H1 (cell line): ENCODE results near the gene RHOC. TPM values are rescaled to one million over a fixed set of nuclear protein-coding genes. Genes with fewer than 3 reads are reported as not detected.
"Not testable (repeated sequence)": the region's sequence is repeated elsewhere in the genome, so short reads cannot be mapped to it uniquely, and the experiment has no call there.

ENCODE experiments used
- CTCF ChIA-PET: fragments of 300-600 bp; sonication (Branson Sonifier 250); formaldehyde crosslinking; loops from one replicate; lab custom pipeline; 2021; ENCODE audit not compliant: partially characterized antibody; lab: Charles Lee
- POLR2A ChIA-PET: fragments of 300-600 bp; sonication (Branson Sonifier 250); formaldehyde crosslinking; loops from one replicate; lab custom pipeline; 2021; ENCODE audit warnings: inconsistent platforms; ENCODE audit not compliant: partially characterized antibody; lab: Charles Lee
- DNase-seq, 2 experiments: peaks; one replicate each; pipeline versions ENCODE4 v3.0.0 to v3.0.0-alpha.2; 2010 to 2022; ENCODE audit warnings: low spot score in 2 of 2, low read depth in 1 of 2, mixed read lengths in 1 of 2
- FAIRE-seq: peaks from 2 replicates; lab custom pipeline; 2011; peaks lifted over from hg19 to GRCh38; lab: Jason Lieb, UNC
- H2AFZ ChIP-seq: 2 replicates; pipeline ENCODE4 v1.8.1; 2012; ENCODE audit warnings: low read length, inconsistent platforms
- H2AK5ac ChIP-seq: 2 replicates; pipeline ENCODE4 v1.6.1; 2013; ENCODE audit warnings: low read depth, low read length
- H2BK120ac ChIP-seq: replicated peaks from 2 replicates; pipeline ENCODE3; 2013; ENCODE audit warnings: low read depth, low read length, inconsistent platforms
- H2BK12ac ChIP-seq: 2 replicates; pipeline ENCODE4 v1.6.1; 2013; ENCODE audit warnings: low read depth, low read length
- H2BK15ac ChIP-seq: 2 replicates; pipeline ENCODE4 v1.6.1; 2013; ENCODE audit warnings: low read length
- H2BK20ac ChIP-seq: 2 replicates; pipeline ENCODE4 v1.6.1; 2013; ENCODE audit warnings: low read length
- H2BK5ac ChIP-seq: 2 replicates; pipeline ENCODE4 v1.6.1; 2013; ENCODE audit warnings: low read depth, low read length
- H3K14ac ChIP-seq: 2 replicates; pipeline ENCODE4 v1.6.1; 2013; ENCODE audit warnings: inconsistent platforms; ENCODE audit not compliant: insufficient read length
- H3K18ac ChIP-seq: 2 replicates; pipeline ENCODE4 v1.6.1; 2013; ENCODE audit warnings: low read length; ENCODE audit errors: extremely low read depth
- H3K23ac ChIP-seq: 2 replicates; pipeline ENCODE4 v1.6.1; 2013; ENCODE audit warnings: inconsistent platforms; ENCODE audit not compliant: insufficient read length
- H3K23me2 ChIP-seq: 2 replicates; pipeline ENCODE4 v1.6.1; 2013; ENCODE audit warnings: low read depth, low read length
- H3K27ac ChIP-seq: 2 replicates; pipeline ENCODE4 v1.6.1; 2011; ENCODE audit warnings: low read depth, low read length, inconsistent platforms
- H3K27me3 ChIP-seq, 4 experiments: replicated peaks in 1 of 4; 1 replicate in 1 of 4; 2 replicates in 3 of 4; pipeline versions ENCODE4 v1.6.1 to v1.8.1; 2011 to 2013; ENCODE audit warnings: low read length in 3 of 4, mild to moderate bottlenecking in 3 of 4, inconsistent platforms in 2 of 4, mixed read lengths in 2 of 4, moderate library complexity in 1 of 4; ENCODE audit not compliant: control insufficient read depth in 3 of 4, insufficient read depth in 3 of 4; ENCODE audit errors: extremely low read depth in 1 of 4
- H3K36me3 ChIP-seq, 4 experiments: 2 replicates each; pipeline versions ENCODE4 v1.6.1 to v1.8.1; 2011 to 2013; ENCODE audit warnings: mild to moderate bottlenecking in 4 of 4, low read length in 3 of 4, moderate library complexity in 2 of 4, control low read depth in 1 of 4, inconsistent platforms in 1 of 4; ENCODE audit not compliant: insufficient read depth in 4 of 4, control insufficient read depth in 2 of 4
- H3K4ac ChIP-seq: replicated peaks from 2 replicates; pipeline ENCODE3; 2013; ENCODE audit warnings: low read length, low read depth, mixed read lengths, inconsistent platforms; ENCODE audit not compliant: insufficient read length
- H3K4me1 ChIP-seq, 4 experiments: replicated peaks in 1 of 4; 1 replicate in 1 of 4; 2 replicates in 3 of 4; pipeline versions ENCODE4 v1.6.1 to v1.8.1; 2011 to 2013; ENCODE audit warnings: low read length in 3 of 4, inconsistent platforms in 2 of 4, mixed read lengths in 1 of 4; ENCODE audit not compliant: insufficient read depth in 4 of 4, control insufficient read depth in 3 of 4
- H3K4me2 ChIP-seq, 2 experiments: 2 replicates each; pipeline versions ENCODE4 v1.6.1 to v1.8.1; 2011 to 2013; ENCODE audit warnings: low read depth in 2 of 2, low read length in 2 of 2, control low read depth in 1 of 2, inconsistent platforms in 1 of 2, mild to moderate bottlenecking in 1 of 2; ENCODE audit not compliant: insufficient read depth in 1 of 2
- H3K4me3 ChIP-seq, 4 experiments: fragments of 200-600, 300-600 bp in 1 of 4; sonication (generic), shearing (Covaris generic), sonication (Bioruptor Twin) in 1 of 4; 2 replicates each; pipeline versions ENCODE4 v1.5.1 to v1.8.1; 2011 to 2016; ENCODE audit warnings: low read length in 4 of 4, low read depth in 3 of 4, control low read depth in 2 of 4, inconsistent platforms in 2 of 4, mild to moderate bottlenecking in 2 of 4, mixed read lengths in 1 of 4, moderate library complexity in 1 of 4; ENCODE audit not compliant: insufficient read depth in 2 of 4; ENCODE audit errors: extremely low read depth in 1 of 4
- H3K56ac ChIP-seq: replicated peaks from 2 replicates; pipeline ENCODE3; 2013; ENCODE audit warnings: low read depth, mild to moderate bottlenecking, mixed read lengths, low read length, inconsistent platforms; ENCODE audit not compliant: insufficient read length
- H3K79me1 ChIP-seq: 2 replicates; pipeline ENCODE4 v1.6.1; 2013; ENCODE audit warnings: low read depth, low read length, control low read depth
- H3K79me2 ChIP-seq, 2 experiments: 2 replicates each; pipeline versions ENCODE4 v1.6.1 to v1.8.1; 2012 to 2013; ENCODE audit warnings: low read length in 2 of 2, mild to moderate bottlenecking in 2 of 2, inconsistent platforms in 1 of 2; ENCODE audit not compliant: insufficient read depth in 2 of 2, control insufficient read depth in 1 of 2
- H3K9ac ChIP-seq, 4 experiments: replicated peaks in 1 of 4; 1 replicate in 1 of 4; 2 replicates in 3 of 4; pipeline versions ENCODE4 v1.6.1 to v1.8.1; 2011 to 2013; ENCODE audit warnings: low read depth in 3 of 4, low read length in 3 of 4, control low read depth in 2 of 4, mild to moderate bottlenecking in 2 of 4, moderate library complexity in 2 of 4, inconsistent platforms in 1 of 4; ENCODE audit errors: extremely low read depth in 1 of 4
- H3K9me3 ChIP-seq, 2 experiments: 2 replicates each; pipeline versions ENCODE4 v1.6.1 to v1.8.1; 2012 to 2013; ENCODE audit warnings: mild to moderate bottlenecking in 2 of 2, moderate library complexity in 2 of 2, control low read depth in 1 of 2, inconsistent platforms in 1 of 2, low read depth in 1 of 2, low read length in 1 of 2, mixed read lengths in 1 of 2; ENCODE audit not compliant: insufficient read depth in 2 of 2
- H4K20me1 ChIP-seq, 2 experiments: replicated peaks in 1 of 2; 2 replicates each; pipeline versions ENCODE3 to v1.8.1; 2011 to 2013; ENCODE audit warnings: inconsistent platforms in 2 of 2, low read length in 2 of 2, mild to moderate bottlenecking in 1 of 2; ENCODE audit not compliant: insufficient read depth in 2 of 2, control insufficient read depth in 1 of 2
- H4K5ac ChIP-seq: 2 replicates; pipeline ENCODE4 v1.6.1; 2013; ENCODE audit warnings: low read length, low read depth, mixed read lengths, inconsistent platforms; ENCODE audit not compliant: insufficient read length
- H4K8ac ChIP-seq: 2 replicates; pipeline ENCODE4 v1.8.0; 2013; ENCODE audit warnings: mild to moderate bottlenecking, moderate library complexity, low read length, inconsistent platforms; ENCODE audit not compliant: insufficient read depth; ENCODE audit errors: extremely low read depth
- H4K91ac ChIP-seq: replicated peaks from 2 replicates; pipeline ENCODE3; 2013; ENCODE audit warnings: low read length, mixed read lengths, inconsistent platforms; ENCODE audit not compliant: insufficient read length
- WGBS, 2 experiments: shearing (Covaris generic) in 1 of 2; methylation state at CpG; one replicate each; pipeline versions ENCODE4 v1.1.6 to v1.1.7; 2013 to 2015; ENCODE audit warnings: low lambda C conversion rate in 2 of 2, mixed read lengths in 2 of 2, inconsistent platforms in 1 of 2, low coverage in 1 of 2, missing lambda C conversion rate in 1 of 2; ENCODE audit not compliant: insufficient replicate concordance in 2 of 2, insufficient coverage in 1 of 2, insufficient read length in 1 of 2; ENCODE audit errors: extremely low coverage in 1 of 2, missing lambda C conversion rate in 1 of 2; 5-methylcytosine and 5-hydroxymethylcytosine counted together
- polyA plus RNA-seq, 7 experiments: library from polyadenylated mRNA; depleted of rRNA in 3 of 7; stranded (reverse) in 5 of 7; unstranded in 2 of 7; fragments of >200 nt in 5 of 7; fragments of 200-250 nt in 2 of 7; gene quantifications; 1 replicate in 5 of 7; 2 replicates in 1 of 7; 4 replicates in 1 of 7; pipeline versions ENCODE4 v1.2.1 to v1.2.3, GENCODE V29; 2011 to 2013; ENCODE audit warnings: missing spikeins in 2 of 7, mixed read lengths in 2 of 7
- total RNA-seq: library from RNA; stranded (reverse); fragmentation: NEBNext Ultra II Directional; extraction: Animal tissue kit (Norgen Biotek cat#: 25700); gene quantifications from 2 replicates; pipeline ENCODE4 v1.2.1, GENCODE V29; 2021

RHOC gene
- total and polyA plus RNA-seq, 2 of the 8 experiments (the other 6 are each of a cell fraction or from before 2014, with no cell fraction given): 53.6 to 97.5 TPM

DNA sequence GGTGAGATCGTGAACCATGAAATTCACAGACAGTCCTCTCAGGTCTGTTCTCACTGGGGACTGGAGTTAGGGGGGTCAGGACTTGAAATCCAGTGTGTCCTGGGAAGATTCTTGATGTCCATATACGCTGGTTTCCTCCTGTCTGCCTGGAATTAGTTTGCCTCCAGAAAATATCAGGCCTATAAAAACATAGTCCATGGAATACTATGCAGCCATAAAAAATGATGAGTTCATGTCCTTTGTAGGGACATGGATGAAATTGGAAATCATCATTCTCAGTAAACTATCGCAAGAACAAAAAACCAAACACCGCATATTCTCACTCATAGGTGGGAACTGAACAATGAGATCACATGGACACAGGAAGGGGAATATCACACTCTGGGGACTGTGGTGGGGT, 17.3 kb upstream of the RHOC start:
- H3K4me1 ChIP-seq: peaks cover 8 to 21% (median 16%) of the 10 kb centered on the region in 4 experiments
- not testable (repeated sequence) for H3K4me2 ChIP-seq, H2BK20ac ChIP-seq, H2BK15ac ChIP-seq, H3K27ac ChIP-seq, H3K79me2 ChIP-seq, H4K20me1 ChIP-seq, H3K36me3 ChIP-seq, H3K23ac ChIP-seq, H2AK5ac ChIP-seq, H2BK120ac ChIP-seq, H4K5ac ChIP-seq, H3K23me2 ChIP-seq, H3K79me1 ChIP-seq, H3K14ac ChIP-seq, H3K56ac ChIP-seq, H3K9ac ChIP-seq, H4K91ac ChIP-seq, H3K18ac ChIP-seq, H3K9me3 ChIP-seq, DNase-seq, H3K4me3 ChIP-seq, H2BK5ac ChIP-seq, H3K4ac ChIP-seq, H2AFZ ChIP-seq, H2BK12ac ChIP-seq, FAIRE-seq
- 86% methylated on average over 2 of the region's 4 CpGs; no CpG with 5 or more reads in 1 of the 2 experiments for WGBS, 2 experiments
- H4K8ac ChIP-seq: peak overlapping the region; percentile 51; the same call in 1 of the 2 replicates
- ChIA-PET POLR2A (interaction anchor here (1.5 to 2.2 kb wide), 2 partner anchors 10 to 20 kb away, joined by 3 to 6 read pairs; partner anchors contain the start of gene PPM1J), CTCF (interaction anchor here (1.3 to 14.2 kb wide), 3 partner anchors 9 to 349 kb away, joined by 3 to 547 read pairs (median 9); partner anchors contain the start of genes LRIG2 and PPM1J)
- peaks cover 0 to 22% (median 13%) of the 10 kb centered on the region in 4 experiments; a peak in 5 of 7 replicates for H3K27me3 ChIP-seq
